HepG2 (cell line): ENCODE results near the gene KIF1C. TPM values are rescaled to one million over a fixed set of nuclear protein-coding genes. Genes with fewer than 3 reads are reported as not detected.
A peak's percentile ranks its signal among the peaks of the same experiment; 100 is the strongest.

Experiments
- BCL6 ChIP-seq: IDR thresholded peaks from 2 replicates; pipeline ENCODE4 v1.6.1; 2016; ENCODE audit warnings: missing genetic modification reagents, missing compliant biosample characterization
- BRD4 ChIP-seq: sonication (generic); formaldehyde crosslinking; IDR thresholded peaks from 2 replicates; pipeline ENCODE4 v1.4.0; 2020; ENCODE audit warnings: missing genetic modification reagents
- CREM ChIP-seq, 2 experiments: sonication (generic) in 1 of 2; formaldehyde crosslinking in 1 of 2; IDR thresholded peaks; 2 replicates each; pipeline versions ENCODE4 v1.4.0 to v1.6.1; 2016 to 2020; ENCODE audit warnings: antibody characterized with exemption in 1 of 2, mild to moderate bottlenecking in 1 of 2, missing genetic modification reagents in 1 of 2
- DNMT3B ChIP-seq: conservative IDR thresholded peaks from 2 replicates; pipeline ENCODE4 v1.6.1; 2016; ENCODE audit warnings: missing biosample characterization, control low read depth
- DRAP1 ChIP-seq: IDR thresholded peaks from 2 replicates; pipeline ENCODE4 v1.6.1; 2016; ENCODE audit warnings: missing genetic modification reagents, missing compliant biosample characterization
- ESRRA ChIP-seq: sonication (generic); formaldehyde crosslinking; IDR thresholded peaks from 2 replicates; pipeline ENCODE4 v1.5.1; 2020; ENCODE audit warnings: mild to moderate bottlenecking, low read depth, missing genetic modification reagents
- FOXJ3 ChIP-seq: sonication (generic); formaldehyde crosslinking; IDR thresholded peaks from 2 replicates; pipeline ENCODE4 v1.4.0; 2020; ENCODE audit warnings: missing genetic modification reagents, mild to moderate bottlenecking, borderline replicate concordance
- HNRNPUL1 ChIP-seq: fragments of 200-400 bp; formaldehyde crosslinking; IDR thresholded peaks from 2 replicates; pipeline ENCODE4 v1.6.1; 2017; ENCODE audit warnings: low read depth, mild to moderate bottlenecking, low read length, moderate library complexity
- IRF9 ChIP-seq: sonication (generic); formaldehyde crosslinking; IDR thresholded peaks from 2 replicates; pipeline ENCODE4 v1.8.0; 2022; ENCODE audit warnings: missing genetic modification reagents, mild to moderate bottlenecking, borderline replicate concordance
- MLX ChIP-seq: IDR thresholded peaks from 2 replicates; pipeline ENCODE4 v1.6.1; 2016
- RARG ChIP-seq: sonication (generic); formaldehyde crosslinking; IDR thresholded peaks from 2 replicates; pipeline ENCODE4 v1.4.0; 2020; ENCODE audit warnings: low read depth, mild to moderate bottlenecking, missing genetic modification reagents
- SSRP1 ChIP-seq: IDR thresholded peaks from 2 replicates; pipeline ENCODE4 v1.6.1; 2016; ENCODE audit warnings: control low read depth
- STAT6 ChIP-seq: sonication (generic); formaldehyde crosslinking; IDR thresholded peaks from 2 replicates; pipeline ENCODE4 v1.4.0; 2020; ENCODE audit warnings: missing genetic modification reagents, mild to moderate bottlenecking, borderline replicate concordance
- ZNF549 ChIP-seq: sonication (generic); formaldehyde crosslinking; IDR thresholded peaks from 2 replicates; pipeline ENCODE4 v1.5.0; 2020; ENCODE audit warnings: missing genetic modification reagents
- ZNF556 ChIP-seq: sonication (generic); formaldehyde crosslinking; IDR thresholded peaks from 2 replicates; pipeline ENCODE4 v1.4.0; 2020; ENCODE audit warnings: mild to moderate bottlenecking, missing genetic modification reagents, borderline replicate concordance
- ZNF580 ChIP-seq: IDR thresholded peaks from 2 replicates; pipeline ENCODE4 v1.6.1; 2016; ENCODE audit warnings: low read depth, borderline replicate concordance
- ZNF678 ChIP-seq: sonication (generic); formaldehyde crosslinking; IDR thresholded peaks from 2 replicates; pipeline ENCODE4 v1.4.0; 2020; ENCODE audit warnings: mild to moderate bottlenecking, missing genetic modification reagents
- ZNF775 ChIP-seq: sonication (generic); formaldehyde crosslinking; IDR thresholded peaks from 2 replicates; pipeline ENCODE4 v1.4.0; 2020; ENCODE audit warnings: missing genetic modification reagents, mild to moderate bottlenecking, moderate library complexity, borderline replicate concordance
- ZXDC ChIP-seq: sonication (generic); formaldehyde crosslinking; IDR thresholded peaks from 2 replicates; pipeline ENCODE4 v1.5.0; 2020; ENCODE audit warnings: mild to moderate bottlenecking, missing genetic modification reagents
- polyA plus RNA-seq, 8 experiments: library from polyadenylated mRNA; depleted of rRNA in 3 of 8; stranded (reverse) in 7 of 8; unstranded in 1 of 8; fragments of >200 nt; fragmentation: Illumina TruSeq in 4 of 8; extraction: Trizol in 4 of 8; gene quantifications; 2 replicates each; pipeline versions ENCODE4 v1.2.1 to v1.2.3, GENCODE V29; 2011 to 2016; ENCODE audit warnings: low read depth in 4 of 8, missing spikeins in 1 of 8, mixed read lengths in 1 of 8; ENCODE audit not compliant: insufficient read depth in 1 of 8
- total RNA-seq, 5 experiments: library from RNA; depleted of rRNA; stranded (reverse); fragments of >200 nt; fragmentation: Illumina TruSeq; extraction: Trizol; gene quantifications; 2 replicates each; pipeline ENCODE4 v1.2.3, GENCODE V29; 2016; ENCODE audit warnings: low read depth in 1 of 5

The KIF1C gene
- total and polyA plus RNA-seq, 2 of the 13 experiments (the other 11 are each of a cell fraction or from before 2014, with no cell fraction given) = 70.0 to 104 TPM

GRCh38 chr17:4967539-4968485 lies 29.9 kb upstream of the KIF1C start, which contains the start of gene SPAG7 (continued):
- TF ChIP-seq ZXDC (no peak; the same call in 1 of the 2 replicates), CREM (IDR thresholded peaks at IDR 0.05) (peak; percentile 44), CREM (CRISPR knock-in tag; IDR thresholded peaks at IDR 0.05) (no peak; the same call in 1 of the 2 replicates), ZNF556 (CRISPR knock-in tag) (no peak; the same call in 1 of the 2 replicates), IRF9 (peak; percentile 69), ZNF775 (no peak), BRD4 (CRISPR knock-in tag) (peak; percentile 41; the same call in 1 of the 2 replicates), ZNF580 (peak; percentile 83; the same call in 1 of the 2 replicates), SSRP1 (no peak), ZNF549 (no peak), ESRRA (CRISPR knock-in tag) (peak; percentile 14; the same call in 1 of the 2 replicates), ZNF678 (CRISPR knock-in tag) (no peak), DNMT3B (no peak), STAT6 (peak; percentile 70; the same call in 1 of the 2 replicates), DRAP1 (CRISPR knock-in tag) (peak; percentile 79), FOXJ3 (CRISPR knock-in tag) (no peak), HNRNPUL1 (no peak), MLX (CRISPR knock-in tag) (0 out of 2 replicates have a peak, but pooled peaks have one; percentile 10), BCL6 (no peak; the same call in 1 of the 2 replicates), RARG (CRISPR knock-in tag) (no peak)
